Measurements from ENCODE around the gene NWD2. TPM values are rescaled to one million over a fixed set of nuclear protein-coding genes. Genes with fewer than 3 reads are reported as not detected.

NWD2 gene
- total RNA-seq, 1 experiment from 2014 or later, result not detected

DNA sequence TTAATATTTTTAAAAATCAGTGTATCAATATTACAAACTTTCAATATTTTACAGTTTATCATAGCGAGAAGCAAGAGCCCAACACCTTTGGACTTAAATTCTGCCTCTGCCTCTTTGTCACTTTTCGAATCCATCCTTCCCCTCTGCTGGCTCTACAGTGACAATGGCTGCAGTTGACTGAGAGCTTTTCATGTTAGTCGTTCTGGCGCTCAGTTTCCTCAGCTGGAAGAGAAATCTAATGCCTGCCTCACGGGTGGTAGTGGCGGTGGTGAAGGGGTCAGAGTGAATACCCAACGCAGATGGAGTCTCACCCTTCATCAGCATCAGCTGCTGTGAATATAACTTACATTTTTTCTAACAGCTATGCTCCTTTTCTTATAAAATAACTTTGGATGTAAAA is 144.8 kb downstream of the NWD2 start (continued):
- TF ChIP-seq, protein P1, sequence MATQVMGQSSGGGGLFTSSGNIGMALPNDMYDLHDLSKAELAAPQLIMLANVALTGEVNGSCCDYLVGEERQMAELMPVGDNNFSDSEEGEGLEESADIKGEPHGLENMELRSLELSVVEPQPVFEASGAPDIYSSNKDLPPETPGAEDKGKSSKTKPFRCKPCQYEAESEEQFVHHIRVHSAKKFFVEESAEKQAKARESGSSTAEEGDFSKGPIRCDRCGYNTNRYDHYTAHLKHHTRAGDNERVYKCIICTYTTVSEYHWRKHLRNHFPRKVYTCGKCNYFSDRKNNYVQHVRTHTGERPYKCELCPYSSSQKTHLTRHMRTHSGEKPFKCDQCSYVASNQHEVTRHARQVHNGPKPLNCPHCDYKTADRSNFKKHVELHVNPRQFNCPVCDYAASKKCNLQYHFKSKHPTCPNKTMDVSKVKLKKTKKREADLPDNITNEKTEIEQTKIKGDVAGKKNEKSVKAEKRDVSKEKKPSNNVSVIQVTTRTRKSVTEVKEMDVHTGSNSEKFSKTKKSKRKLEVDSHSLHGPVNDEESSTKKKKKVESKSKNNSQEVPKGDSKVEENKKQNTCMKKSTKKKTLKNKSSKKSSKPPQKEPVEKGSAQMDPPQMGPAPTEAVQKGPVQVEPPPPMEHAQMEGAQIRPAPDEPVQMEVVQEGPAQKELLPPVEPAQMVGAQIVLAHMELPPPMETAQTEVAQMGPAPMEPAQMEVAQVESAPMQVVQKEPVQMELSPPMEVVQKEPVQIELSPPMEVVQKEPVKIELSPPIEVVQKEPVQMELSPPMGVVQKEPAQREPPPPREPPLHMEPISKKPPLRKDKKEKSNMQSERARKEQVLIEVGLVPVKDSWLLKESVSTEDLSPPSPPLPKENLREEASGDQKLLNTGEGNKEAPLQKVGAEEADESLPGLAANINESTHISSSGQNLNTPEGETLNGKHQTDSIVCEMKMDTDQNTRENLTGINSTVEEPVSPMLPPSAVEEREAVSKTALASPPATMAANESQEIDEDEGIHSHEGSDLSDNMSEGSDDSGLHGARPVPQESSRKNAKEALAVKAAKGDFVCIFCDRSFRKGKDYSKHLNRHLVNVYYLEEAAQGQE (IDR thresholded peaks at IDR 0.05; ENCODE audit: low read depth), result no peak
- TF ChIP-seq EZH2 (IDR thresholded peaks at IDR 0.05), result no peak

DNA sequence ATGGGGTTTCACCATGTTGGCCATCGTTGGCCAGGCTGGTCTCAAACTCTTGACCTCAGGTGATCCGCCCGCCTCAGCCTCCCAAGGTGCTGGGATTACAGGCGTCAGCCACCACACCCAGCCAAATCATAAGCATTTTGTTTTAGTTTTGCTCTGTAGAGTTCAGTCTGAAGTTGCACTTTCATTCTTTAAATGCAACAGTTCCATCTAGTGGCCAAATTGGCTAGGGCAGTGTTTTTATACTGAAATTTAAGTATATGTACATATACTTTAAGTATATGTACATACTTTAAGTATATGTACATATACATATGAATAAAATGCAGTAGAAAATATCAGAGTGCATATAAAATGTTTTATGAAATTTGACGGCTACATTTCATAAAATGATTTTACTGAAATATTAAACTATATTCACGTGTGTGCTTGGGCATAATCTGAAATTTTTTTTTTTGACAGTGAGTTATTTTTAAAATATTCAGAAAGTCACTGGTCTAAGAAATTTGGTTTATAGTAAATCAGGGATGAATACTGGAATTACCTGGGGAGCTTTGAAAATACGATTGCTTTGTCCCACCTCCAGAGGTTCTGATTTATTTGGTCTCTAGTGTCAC is 145.5 kb downstream of the NWD2 start:
- H3K9me3 ChIP-seq (ENCODE audit: control insufficient read depth in 1 of 2, insufficient read depth in 1 of 2, low read depth in 1 of 2, low read length in 2 of 2), result no peaks in the 10 kb centered on the region
- H3K79me2 ChIP-seq (ENCODE audit: insufficient read depth, low read length), result no peaks in the 10 kb centered on the region
- no peak overlapping the region for H3K27ac ChIP-seq (ENCODE audit: low read depth, low read length)
- H3K36me3 ChIP-seq (ENCODE audit: control insufficient read depth in 1 of 2, insufficient read depth in 2 of 2, low read length in 2 of 2), result no peaks in the 10 kb centered on the region
- H3K9ac ChIP-seq (ENCODE audit: low read length), result no peak overlapping the region
- H3K4me3 ChIP-seq (replicated peaks in 1 of 2; ENCODE audit: low read depth in 1 of 2, low read length in 2 of 2), result no peak overlapping the region
- no peaks in the 10 kb centered on the region for H3K9me2 ChIP-seq (ENCODE audit: insufficient read depth)
- POLR2A ChIA-PET, result no interaction called here
- H4K20me1 ChIP-seq (ENCODE audit: insufficient read depth), result no peaks in the 10 kb centered on the region
- TF ChIP-seq ELF1 (IDR thresholded peaks at IDR 0.05; ENCODE audit: borderline replicate concordance, low read depth) (no peak), RAD21 (IDR thresholded peaks at IDR 0.05; ENCODE audit: low read depth) (peak; percentile 81), EZH2 (IDR thresholded peaks at IDR 0.05) (no peak), JUND (IDR thresholded peaks at IDR 0.05) (no peak), SP1 (IDR thresholded peaks at IDR 0.05; ENCODE audit: low read depth) (no peak), SRF (IDR thresholded peaks at IDR 0.05; ENCODE audit: low read depth) (no peak), ZFX (IDR thresholded peaks at IDR 0.05) (no peak), POLR2A (IDR thresholded peaks at IDR 0.05; ENCODE audit: borderline replicate concordance, extremely low read depth, insufficient read depth, insufficient read length) (no peak)
- TF ChIP-seq, protein P1 (IDR thresholded peaks at IDR 0.05; ENCODE audit: low read depth), result no peak
- TF ChIP-seq, protein P2, sequence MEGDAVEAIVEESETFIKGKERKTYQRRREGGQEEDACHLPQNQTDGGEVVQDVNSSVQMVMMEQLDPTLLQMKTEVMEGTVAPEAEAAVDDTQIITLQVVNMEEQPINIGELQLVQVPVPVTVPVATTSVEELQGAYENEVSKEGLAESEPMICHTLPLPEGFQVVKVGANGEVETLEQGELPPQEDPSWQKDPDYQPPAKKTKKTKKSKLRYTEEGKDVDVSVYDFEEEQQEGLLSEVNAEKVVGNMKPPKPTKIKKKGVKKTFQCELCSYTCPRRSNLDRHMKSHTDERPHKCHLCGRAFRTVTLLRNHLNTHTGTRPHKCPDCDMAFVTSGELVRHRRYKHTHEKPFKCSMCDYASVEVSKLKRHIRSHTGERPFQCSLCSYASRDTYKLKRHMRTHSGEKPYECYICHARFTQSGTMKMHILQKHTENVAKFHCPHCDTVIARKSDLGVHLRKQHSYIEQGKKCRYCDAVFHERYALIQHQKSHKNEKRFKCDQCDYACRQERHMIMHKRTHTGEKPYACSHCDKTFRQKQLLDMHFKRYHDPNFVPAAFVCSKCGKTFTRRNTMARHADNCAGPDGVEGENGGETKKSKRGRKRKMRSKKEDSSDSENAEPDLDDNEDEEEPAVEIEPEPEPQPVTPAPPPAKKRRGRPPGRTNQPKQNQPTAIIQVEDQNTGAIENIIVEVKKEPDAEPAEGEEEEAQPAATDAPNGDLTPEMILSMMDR (IDR thresholded peaks at IDR 0.05 in 2 of 3, conservative IDR thresholded peaks at IDR 0.05 in 1 of 3; ENCODE audit: borderline replicate concordance in 1 of 3, insufficient read depth in 1 of 3, low read depth in 2 of 3, low read length in 2 of 3), result peak; percentile 45 to 69 (median 60); a peak in 5 of 6 replicates
- H3K27me3 ChIP-seq (ENCODE audit: insufficient read depth, low read length), result no peaks in the 10 kb centered on the region
- peak overlapping the region; percentile 31; the same call in 1 of the 2 replicates for H3K4me2 ChIP-seq (ENCODE audit: low read length)
- BruUV-seq (replicated peaks), result no TSS peak
- peaks cover 0 to 14% of the 10 kb centered on the region in 2 experiments; a peak in 2 of 4 replicates for H3K4me1 ChIP-seq (ENCODE audit: control insufficient read depth in 1 of 2, insufficient read depth in 2 of 2, low read length in 2 of 2)
- RAD21 ChIA-PET (ENCODE audit: low non-redundant PET in 1 of 2, low total read pairs in 2 of 2, uncharacterized antibody in 2 of 2, unreplicated experiment in 2 of 2), result interaction anchor here (1.0 to 1.2 kb wide), 2 partner anchors 990 to 1004 kb away, joined by 3 read pairs; no protein-coding TSS in a partner anchor
- intact Hi-C loops (cut with micrococcal nuclease), result loop anchor here (1.0 to 10.0 kb wide), 3 partner anchors 325 to 1039 kb away; no protein-coding TSS in a partner anchor
- peak; percentile 80 for ATAC-seq
- CTCF ChIA-PET, result interaction anchor here (0.7 to 2.6 kb wide), 5 partner anchors 322 to 1040 kb away, joined by 3 to 14 read pairs (median 5); no protein-coding TSS in a partner anchor
- DNase-seq (ENCODE audit: low read depth, low spot score), result peak; percentile 48
- no peak overlapping the region for H2AFZ ChIP-seq (ENCODE audit: low read depth, low read length, poor library complexity, severe bottlenecking)

All from HCT116 (cell line).